Karpas-422 (cell line): ENCODE data around the gene ERMAP. TPM values are rescaled to one million over a fixed set of nuclear protein-coding genes. Genes with fewer than 3 reads are reported as not detected.
"Not testable (repeated sequence)": the region's sequence is repeated elsewhere in the genome, so short reads cannot be mapped to it uniquely, and the experiment has no call there.

ENCODE experiments used
- DNase-seq: peaks from one replicate; pipeline ENCODE4 v3.0.0-alpha.2; 2015
- H2AFZ ChIP-seq: fragments of 200-600 bp; sonication (generic); 2 replicates; pipeline ENCODE4 v1.6.1; 2014; ENCODE audit warnings: antibody characterized with exemption, low read length, mixed read lengths
- H3K27ac ChIP-seq: fragments of 200-600 bp; sonication (generic); 2 replicates; pipeline ENCODE4 v1.5.1; 2014; ENCODE audit warnings: mild to moderate bottlenecking, low read length, moderate library complexity
- H3K27me3 ChIP-seq: fragments of 200-600 bp; sonication (generic); 2 replicates; pipeline ENCODE4 v1.6.1; 2014; ENCODE audit warnings: low read length, mixed read lengths
- H3K36me3 ChIP-seq: fragments of 200-600 bp; sonication (generic); 2 replicates; pipeline ENCODE4 v1.6.1; 2014; ENCODE audit warnings: low read length, mixed read lengths; ENCODE audit not compliant: insufficient read depth
- H3K4me1 ChIP-seq: fragments of 200-600 bp; sonication (generic); 2 replicates; pipeline ENCODE4 v1.6.1; 2014; ENCODE audit warnings: mild to moderate bottlenecking, low read length, mixed read lengths
- H3K4me2 ChIP-seq: fragments of 200-600 bp; sonication (generic); 2 replicates; pipeline ENCODE4 v1.6.1; 2014; ENCODE audit warnings: low read length, low read depth, mild to moderate bottlenecking; ENCODE audit not compliant: poor library complexity, severe bottlenecking
- H3K4me3 ChIP-seq: fragments of 200-600 bp; sonication (generic); 2 replicates; pipeline ENCODE4 v1.5.1; 2014; ENCODE audit warnings: mild to moderate bottlenecking, antibody characterized with exemption, low read length, mixed read lengths
- H3K79me2 ChIP-seq: fragments of 200-600 bp; sonication (generic); 2 replicates; pipeline ENCODE4 v1.6.1; 2014; ENCODE audit warnings: mild to moderate bottlenecking, low read length, mixed read lengths
- H3K9ac ChIP-seq: fragments of 200-600 bp; sonication (generic); 2 replicates; pipeline ENCODE4 v1.6.0; 2014; ENCODE audit warnings: low read length
- H3K9me2 ChIP-seq: fragments of 200-600 bp; sonication (generic), shearing (Covaris generic); replicated peaks from 2 replicates; pipeline ENCODE4 v1.6.0; 2014; ENCODE audit warnings: mild to moderate bottlenecking, low read length, moderate library complexity; ENCODE audit not compliant: insufficient read depth
- H3K9me3 ChIP-seq: fragments of 300-700, 200-600 bp; sonication (generic); 2 replicates; pipeline ENCODE4 v1.6.1; 2014; ENCODE audit warnings: low read length, mixed read lengths
- H4K20me1 ChIP-seq: fragments of 200-600 bp; sonication (generic); 2 replicates; pipeline ENCODE4 v1.6.1; 2014; ENCODE audit warnings: mild to moderate bottlenecking, antibody characterized with exemption, low read length, low read depth; ENCODE audit not compliant: insufficient read depth
- total RNA-seq: library from RNA; depleted of rRNA; stranded (reverse); fragments of >200 nt; shearing (Covaris generic); gene quantifications from 2 replicates; pipeline ENCODE4 v1.2.3, GENCODE V29; 2014; ENCODE audit warnings: low replicate concordance

Gene ERMAP
- total RNA-seq, 1 experiment from 2014 or later: 1.6 TPM

GRCh38 chr1:42860339-42861013 lies 43.6 kb downstream of the ERMAP start:
- Histone ChIP-seq H3K27ac (no peak overlapping the region), H3K9ac (no peak overlapping the region), H3K4me2 (no peak overlapping the region), H3K9me2 (no peaks in the 10 kb centered on the region), H3K4me1 (no peaks in the 10 kb centered on the region), H4K20me1 (no peaks in the 10 kb centered on the region), H3K79me2 (no peaks in the 10 kb centered on the region), H3K4me3 (no peak overlapping the region), H2AFZ (no peak overlapping the region), H3K27me3 (no peaks in the 10 kb centered on the region), H3K9me3 (peaks cover 2% of the 10 kb centered on the region; the same call in 1 of the 2 replicates), H3K36me3 (no peaks in the 10 kb centered on the region)
- DNase-seq: peak; percentile 38

GRCh38 chr1:42861014-42861399 lies 44.1 kb downstream of the ERMAP start:
- Histone ChIP-seq H3K36me3 (no peaks in the 10 kb centered on the region), H3K9ac (no peak overlapping the region), H3K4me2 (no peak overlapping the region), H3K9me3 (peaks cover 2% of the 10 kb centered on the region; the same call in 1 of the 2 replicates), H2AFZ (no peak overlapping the region), H3K9me2 (no peaks in the 10 kb centered on the region), H3K4me3 (no peak overlapping the region), H4K20me1 (no peaks in the 10 kb centered on the region), H3K79me2 (no peaks in the 10 kb centered on the region), H3K27ac (no peak overlapping the region), H3K27me3 (no peaks in the 10 kb centered on the region), H3K4me1 (no peaks in the 10 kb centered on the region)
- peak; percentile 9 for DNase-seq

- no peak overlapping the region for H3K27ac ChIP-seq
- no peaks in the 10 kb centered on the region for H4K20me1 ChIP-seq
- no peaks in the 10 kb centered on the region for H3K79me2 ChIP-seq
- no peaks in the 10 kb centered on the region for H3K4me1 ChIP-seq
- no peaks in the 10 kb centered on the region for H3K36me3 ChIP-seq
- no peaks in the 10 kb centered on the region for H3K9me2 ChIP-seq
- no peaks in the 10 kb centered on the region for H3K9me3 ChIP-seq
- H3K9ac ChIP-seq: no peak overlapping the region
- no peak for DNase-seq
- no peaks in the 10 kb centered on the region for H3K27me3 ChIP-seq
- H3K4me3 ChIP-seq: no peak overlapping the region
- H2AFZ ChIP-seq: no peak overlapping the region
- H3K4me2 ChIP-seq: no peak overlapping the region
These were observed 49.6 kb downstream of the ERMAP start for GRCh38 chr1:42866549-42866948.

GRCh38 chr1:42868466-42868865 lies 51.5 kb downstream of the ERMAP start:
- H3K27ac ChIP-seq, H2AFZ ChIP-seq, H3K4me1 ChIP-seq, H3K4me2 ChIP-seq, H3K9me3 ChIP-seq, H3K4me3 ChIP-seq, H3K9ac ChIP-seq, H4K20me1 ChIP-seq, H3K27me3 ChIP-seq, DNase-seq, H3K9me2 ChIP-seq, H3K36me3 ChIP-seq, H3K79me2 ChIP-seq: not testable (repeated sequence)

- DNase-seq: not testable (repeated sequence)
These were observed 52.3 kb downstream of the ERMAP start for GRCh38 chr1:42869254-42869653.

GRCh38 chr1:42869751-42870150 lies 52.8 kb downstream of the ERMAP start:
- H4K20me1 ChIP-seq, H3K4me3 ChIP-seq, H3K4me1 ChIP-seq, H3K79me2 ChIP-seq, H3K9ac ChIP-seq, H3K4me2 ChIP-seq, H3K36me3 ChIP-seq, DNase-seq, H3K9me3 ChIP-seq, H3K9me2 ChIP-seq, H3K27me3 ChIP-seq, H3K27ac ChIP-seq, H2AFZ ChIP-seq: not testable (repeated sequence)

More at GRCh38 chr1:42869254-42869653, 52.3 kb downstream of the ERMAP start:
- not testable (repeated sequence) for H3K4me1 ChIP-seq, H3K27ac ChIP-seq, H3K36me3 ChIP-seq, H3K9me3 ChIP-seq, H3K4me3 ChIP-seq, H3K4me2 ChIP-seq, H3K9me2 ChIP-seq, H3K79me2 ChIP-seq, H3K9ac ChIP-seq, H4K20me1 ChIP-seq, H3K27me3 ChIP-seq, H2AFZ ChIP-seq

GRCh38 chr1:42873108-42873507 lies 56.2 kb downstream of the ERMAP start:
- not testable (repeated sequence) for H4K20me1 ChIP-seq, H3K4me3 ChIP-seq, H2AFZ ChIP-seq, H3K79me2 ChIP-seq, H3K9ac ChIP-seq, H3K36me3 ChIP-seq, H3K4me1 ChIP-seq, H3K9me2 ChIP-seq, H3K4me2 ChIP-seq, H3K27me3 ChIP-seq, H3K9me3 ChIP-seq, H3K27ac ChIP-seq
- peak; percentile 7 for DNase-seq

- Histone ChIP-seq H3K4me3 (no peak overlapping the region), H3K27me3 (0 out of 2 replicates have a peak, but pooled peaks cover 2% of the 10 kb centered on the region), H3K9ac (no peak overlapping the region), H3K79me2 (no peaks in the 10 kb centered on the region), H3K4me1 (no peaks in the 10 kb centered on the region), H3K27ac (no peak overlapping the region), H3K9me2 (no peaks in the 10 kb centered on the region), H3K4me2 (no peak overlapping the region), H3K9me3 (no peaks in the 10 kb centered on the region), H3K36me3 (no peaks in the 10 kb centered on the region), H4K20me1 (no peaks in the 10 kb centered on the region), H2AFZ (no peak overlapping the region)
- DNase-seq: peak; percentile 53
These were observed 56.7 kb downstream of the ERMAP start for GRCh38 chr1:42873670-42874069.
